SK-N-DZ (cell line): ENCODE measurements around the gene SELENOV.

Source experiments
- DNase-seq: peaks from one replicate; pipeline ENCODE4 v3.0.0-alpha.2; 2015; ENCODE audit warnings: low spot score

SELENOV gene

GRCh38 chr19:39557811-39558623 is 43.1 kb downstream of the SELENOV start:
- no peak for DNase-seq

DNA sequence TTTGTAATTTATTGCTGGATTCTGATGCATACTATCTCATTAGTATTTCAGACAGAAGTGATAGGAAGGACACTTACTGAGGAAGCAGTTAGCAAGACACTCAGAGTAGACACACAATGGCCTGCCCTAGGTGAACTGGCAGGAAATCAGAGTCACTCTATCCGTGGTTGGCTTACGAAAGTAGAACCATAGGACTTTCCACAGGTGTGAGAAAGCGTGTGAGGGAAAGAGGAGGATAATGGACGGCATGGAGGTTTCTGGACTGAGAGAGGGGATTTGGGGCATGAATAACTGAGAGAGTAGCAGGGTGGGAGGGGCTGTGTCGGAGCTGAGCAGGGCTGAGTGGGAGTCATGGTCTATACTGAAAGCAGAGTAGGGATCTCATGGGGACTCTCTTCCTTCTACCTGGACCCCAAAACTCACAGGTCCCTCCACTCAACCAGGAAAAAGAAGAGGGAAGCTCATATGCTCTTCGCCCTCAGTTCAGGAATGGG is 43.7 kb downstream of the SELENOV start:
- DNase-seq: no peak

- DNase-seq: no peak
Observed at GRCh38 chr19:39563408-39563807, 48.5 kb downstream of the SELENOV start.

GRCh38 chr19:39566064-39566463 is 51.1 kb downstream of the SELENOV start:
- no peak for DNase-seq

DNA sequence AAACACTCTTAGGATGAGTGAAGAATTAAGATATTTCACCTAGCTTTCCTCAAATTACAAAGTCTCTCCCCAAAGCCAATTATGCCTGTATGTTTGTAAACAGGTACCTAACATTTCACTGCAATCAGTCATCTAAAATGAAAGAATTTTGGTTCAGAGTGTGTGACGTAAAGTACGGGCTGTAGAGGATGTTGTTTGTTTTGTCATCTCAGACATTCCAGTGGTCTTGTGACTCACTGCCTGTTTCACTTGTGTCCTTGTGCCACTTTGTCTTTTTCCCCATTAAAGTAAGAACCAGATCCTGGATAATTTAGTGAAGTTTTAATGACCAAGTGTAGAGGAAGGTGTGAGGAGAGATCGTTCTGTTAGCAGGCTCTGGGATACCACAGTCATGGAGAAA is 53.7 kb downstream of the SELENOV start:
- no peak for DNase-seq
